HepG2 (cell line): ENCODE data around the gene TRIM43B. TPM values are rescaled to one million over a fixed set of nuclear protein-coding genes. Genes with fewer than 3 reads are reported as not detected.
"Not testable (repeated sequence)": the region's sequence is repeated elsewhere in the genome, so short reads cannot be mapped to it uniquely, and the experiment has no call there.

ENCODE experiments used
- ATAC-seq: fragments of 200-7000 bp; cut with Tn5 transposase; 3 replicates; pipeline ENCODE4 v1.9.1; 2020; ENCODE audit warnings: mild to moderate bottlenecking, moderate library complexity
- BruUV-seq: library from RNA; stranded (reverse); fragments of 400-500 nt; replicated peaks from 2 replicates; lab custom pipeline; 2021; lab: Mats Ljungman, UMichigan
- CTCF ChIA-PET: fragments of 300-600 bp; formaldehyde crosslinking; extraction: SDS; loops from one replicate; lab custom pipeline; 2021; ENCODE audit warnings: low total read pairs, inconsistent platforms, low intra/inter-chr PET ratio; lab: Yijun Ruan, JAX
- POLR2A ChIA-PET: fragments of 350-600 bp; sonication (Branson Sonifier 250); formaldehyde crosslinking; loops from one replicate; lab custom pipeline; 2020; ENCODE audit warnings: antibody characterized with exemption, inconsistent platforms; lab: Yijun Ruan, JAX
- DNase-seq: peaks from one replicate; pipeline ENCODE4 v3.0.0-alpha.2; 2015; ENCODE audit warnings: low spot score
- FAIRE-seq: peaks from 3 replicates; lab custom pipeline; 2011; peaks lifted over from hg19 to GRCh38; lab: Jason Lieb, UNC
- H2AFZ ChIP-seq: one replicate; pipeline ENCODE4 v1.6.1; 2011; ENCODE audit warnings: low read length, inconsistent platforms
- H3K27ac ChIP-seq: fragments of 300-600 bp; 3 replicates; pipeline ENCODE4 v1.8.0; 2011; ENCODE audit warnings: mixed run types, mild to moderate bottlenecking, mixed read lengths, low read length, inconsistent platforms; ENCODE audit not compliant: insufficient read depth; ENCODE audit errors: extremely low read length
- H3K27me3 ChIP-seq, 2 experiments: fragments of 200-600 bp in 1 of 2; 2 replicates in 1 of 2; 3 replicates in 1 of 2; pipeline versions ENCODE4 v1.6.0 to v1.8.0; 2011; ENCODE audit warnings: low read length in 2 of 2, mild to moderate bottlenecking in 2 of 2, moderate library complexity in 2 of 2, inconsistent platforms in 1 of 2; ENCODE audit not compliant: insufficient read depth in 2 of 2, control insufficient read depth in 1 of 2
- H3K36me3 ChIP-seq, 2 experiments: fragments of 200-600 bp in 1 of 2; replicated peaks in 1 of 2; 2 replicates in 1 of 2; 3 replicates in 1 of 2; pipeline versions ENCODE4 v1.5.1 to v1.8.0; 2011; ENCODE audit warnings: low read length in 2 of 2, inconsistent platforms in 1 of 2; ENCODE audit not compliant: insufficient read depth in 2 of 2, control insufficient read depth in 1 of 2
- H3K4me1 ChIP-seq: 2 replicates; pipeline ENCODE4 v1.5.1; 2012; ENCODE audit warnings: low read length, inconsistent platforms; ENCODE audit not compliant: insufficient read depth
- H3K4me2 ChIP-seq: 2 replicates; pipeline ENCODE4 v1.6.0; 2011; ENCODE audit warnings: low read depth, low read length, inconsistent platforms
- H3K4me3 ChIP-seq, 3 experiments: fragments of 200-600 bp in 1 of 3; sonication (generic), shearing (Covaris generic) in 1 of 3; replicated peaks in 1 of 3; 2 replicates each; pipeline ENCODE4 v1.5.1; 2011 to 2016; ENCODE audit warnings: low read length in 3 of 3, inconsistent platforms in 2 of 3, low read depth in 2 of 3, mild to moderate bottlenecking in 2 of 3, control low read depth in 1 of 3, mixed read lengths in 1 of 3; ENCODE audit not compliant: insufficient read depth in 1 of 3
- H3K79me2 ChIP-seq: one replicate; pipeline ENCODE4 v1.6.1; 2011; ENCODE audit warnings: low read length, inconsistent platforms; ENCODE audit not compliant: insufficient read depth
- H3K9ac ChIP-seq: 2 replicates; pipeline ENCODE4 v1.6.0; 2011; ENCODE audit warnings: mild to moderate bottlenecking, low read depth, low read length, inconsistent platforms; ENCODE audit not compliant: insufficient read depth
- H3K9me3 ChIP-seq: 2 replicates; pipeline ENCODE4 v1.5.1; 2012; ENCODE audit warnings: mild to moderate bottlenecking, low read length
- H4K20me1 ChIP-seq: 2 replicates; pipeline ENCODE4 v1.6.0; 2011; ENCODE audit warnings: inconsistent platforms, mild to moderate bottlenecking, low read length, moderate library complexity; ENCODE audit not compliant: insufficient read depth
- WGBS: methylation state at CpG from one replicate; pipeline ENCODE4 v1.1.6; 2017; ENCODE audit warnings: low lambda C conversion rate; 5-methylcytosine and 5-hydroxymethylcytosine counted together
- in situ Hi-C: cut with HindIII; loops from 2 replicates; pipeline ENCODE4 v1.10.0; 2017; ENCODE audit warnings: low pct_unique_long_range_greater_than_20kb; ENCODE audit not compliant: extremely low pct_ligation_motif_present
- intact Hi-C: fragments of 100-400 bp; cut with micrococcal nuclease; formaldehyde crosslinking; loops from one replicate; pipeline ENCODE4 v1.10.0; 2022; ENCODE audit not compliant: unreplicated experiment
- polyA plus RNA-seq, 8 experiments: library from polyadenylated mRNA; depleted of rRNA in 3 of 8; stranded (reverse) in 7 of 8; unstranded in 1 of 8; fragments of >200 nt; fragmentation: Illumina TruSeq in 4 of 8; extraction: Trizol in 4 of 8; gene quantifications; 2 replicates each; pipeline versions ENCODE4 v1.2.1 to v1.2.3, GENCODE V29; 2011 to 2016; ENCODE audit warnings: low read depth in 4 of 8, missing spikeins in 1 of 8, mixed read lengths in 1 of 8; ENCODE audit not compliant: insufficient read depth in 1 of 8
- total RNA-seq, 5 experiments: library from RNA; depleted of rRNA; stranded (reverse); fragments of >200 nt; fragmentation: Illumina TruSeq; extraction: Trizol; gene quantifications; 2 replicates each; pipeline ENCODE4 v1.2.3, GENCODE V29; 2016; ENCODE audit warnings: low read depth in 1 of 5

TRIM43B gene
- total and polyA plus RNA-seq, 2 of the 13 experiments (the other 11 are each of a cell fraction or from before 2014, with no cell fraction given): not detected

DNA sequence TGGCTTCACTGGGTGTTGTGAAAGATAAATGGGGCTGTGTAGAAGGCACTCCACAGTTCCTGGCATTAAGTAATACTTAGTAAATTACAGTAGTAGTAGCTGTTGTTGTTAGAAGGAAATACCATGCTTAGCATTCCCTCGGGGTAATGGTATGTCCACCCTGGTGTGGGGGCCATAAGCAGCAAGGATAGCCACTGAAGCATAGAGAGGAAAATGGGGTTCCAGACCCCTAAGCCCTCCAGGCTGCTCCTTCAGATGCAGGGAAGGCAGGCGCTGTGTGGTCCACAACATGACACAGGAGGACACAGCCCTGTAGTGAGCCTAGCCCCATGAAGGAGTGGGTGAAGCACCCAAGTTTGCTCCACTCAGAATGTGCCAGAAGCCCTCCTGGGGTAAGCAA, 50.6 kb downstream of the TRIM43B start:
- BruUV-seq: not testable (repeated sequence)

GRCh38 chr2:95433373-95433772, 51.2 kb downstream of the TRIM43B start:
- WGBS: 3% methylated on average over 1 of the region's 4 CpGs
- H3K4me3 ChIP-seq, H3K4me1 ChIP-seq, FAIRE-seq, DNase-seq, ATAC-seq, H3K4me2 ChIP-seq, H3K79me2 ChIP-seq, H2AFZ ChIP-seq, CTCF ChIA-PET, H3K36me3 ChIP-seq, in situ Hi-C loops, H3K9me3 ChIP-seq, BruUV-seq, H4K20me1 ChIP-seq, POLR2A ChIA-PET, H3K9ac ChIP-seq, H3K27ac ChIP-seq, intact Hi-C loops, H3K27me3 ChIP-seq: not testable (repeated sequence)

More for the DNA sequence above, 50.6 kb downstream of the TRIM43B start:
- H3K4me2 ChIP-seq, intact Hi-C loops, in situ Hi-C loops, ATAC-seq, H3K4me1 ChIP-seq, H2AFZ ChIP-seq, DNase-seq, H3K36me3 ChIP-seq, H3K9me3 ChIP-seq, H3K9ac ChIP-seq, H3K79me2 ChIP-seq, H3K4me3 ChIP-seq, CTCF ChIA-PET, H3K27me3 ChIP-seq, H3K27ac ChIP-seq, FAIRE-seq, H4K20me1 ChIP-seq, POLR2A ChIA-PET: not testable (repeated sequence)
- 20% methylated on average over 1 of the region's 2 CpGs for WGBS

GRCh38 chr2:95429748-95430467, 54.6 kb downstream of the TRIM43B start:
- H3K36me3 ChIP-seq, in situ Hi-C loops, H3K4me3 ChIP-seq, POLR2A ChIA-PET, H3K27ac ChIP-seq, CTCF ChIA-PET, H3K27me3 ChIP-seq, H3K9me3 ChIP-seq, FAIRE-seq, H3K79me2 ChIP-seq, BruUV-seq, H3K4me2 ChIP-seq, H4K20me1 ChIP-seq, H2AFZ ChIP-seq, H3K9ac ChIP-seq, intact Hi-C loops, H3K4me1 ChIP-seq, DNase-seq: not testable (repeated sequence)
- peak; percentile 91 for ATAC-seq
- WGBS: no CpG with 5 or more reads among the region's 8 CpGs

- in situ Hi-C loops: not testable (repeated sequence)
- WGBS: 48% methylated on average over 11 of the region's 30 CpGs
Measured at GRCh38 chr2:95427196-95427867, 57.2 kb downstream of the TRIM43B start.

More at GRCh38 chr2:95427196-95427867, 57.2 kb downstream of the TRIM43B start:
- H3K4me1 ChIP-seq, H3K9ac ChIP-seq, H2AFZ ChIP-seq, H3K79me2 ChIP-seq, H4K20me1 ChIP-seq, intact Hi-C loops, H3K27me3 ChIP-seq, CTCF ChIA-PET, H3K27ac ChIP-seq, H3K4me2 ChIP-seq, FAIRE-seq, H3K36me3 ChIP-seq, DNase-seq, BruUV-seq, H3K4me3 ChIP-seq, H3K9me3 ChIP-seq, POLR2A ChIA-PET, ATAC-seq: not testable (repeated sequence)
